Sigmoid colon (tissue), 7 donors: ENCODE measurements around the gene KCNE1. TPM values are rescaled to one million over a fixed set of nuclear protein-coding genes. Genes with fewer than 3 reads are reported as not detected.

Experiments used
- DNase-seq: peaks from one replicate; pipeline ENCODE4 v3.0.0-alpha.2; 2019
- H3K27ac ChIP-seq, 4 donors: fragments of 200-600 bp; sonication (generic); one replicate each; pipeline ENCODE4 v1.5.1; 2016 to 2019; ENCODE audit warnings: mild to moderate bottlenecking in 1 of 4
- H3K27me3 ChIP-seq, 3 donors: fragments of 200-600 bp; sonication (generic); one replicate each; pipeline ENCODE4 v1.5.1; 2019; ENCODE audit warnings: mild to moderate bottlenecking in 1 of 3
- H3K36me3 ChIP-seq, 4 donors: fragments of 200-600 bp; sonication (generic); one replicate each; pipeline ENCODE4 v1.5.1; 2016 to 2019
- H3K4me1 ChIP-seq, 4 donors: fragments of 200-600 bp; sonication (generic); one replicate each; pipeline ENCODE4 v1.5.1; 2017 to 2019
- H3K4me3 ChIP-seq, 4 donors: fragments of 200-600 bp; sonication (generic); one replicate each; pipeline ENCODE4 v1.5.1; 2017 to 2019; ENCODE audit warnings: mild to moderate bottlenecking in 2 of 4, moderate library complexity in 1 of 4
- H3K9me3 ChIP-seq, 4 donors: fragments of 200-600 bp in 3 of 4; sonication (generic) in 3 of 4; one replicate each; pipeline versions ENCODE4 v1.5.1 to v1.6.1; 2013 to 2019
- EP300 ChIP-seq, 4 donors: sonication (generic); formaldehyde crosslinking; IDR thresholded peaks; one replicate each; pipeline ENCODE4 v1.6.1; 2017; ENCODE audit warnings: antibody characterized with exemption in 4 of 4
- POLR2A ChIP-seq, 2 donors: fragments of 450-650 bp; IDR thresholded peaks; one replicate each; pipeline ENCODE4 v1.6.1; 2016; ENCODE audit warnings: antibody characterized with exemption in 2 of 2, mild to moderate bottlenecking in 2 of 2, moderate library complexity in 2 of 2
- POLR2AphosphoS5 ChIP-seq, 4 donors: sonication (generic); formaldehyde crosslinking; IDR thresholded peaks; one replicate each; pipeline ENCODE4 v1.6.1; 2017; ENCODE audit warnings: antibody characterized with exemption in 4 of 4
- WGBS, 2 donors: extraction: QIAGEN DNeasy Blood & Tissue Kit; methylation state at CpG; one replicate each; pipeline ENCODE4 v1.1.7; 2013; 5-methylcytosine and 5-hydroxymethylcytosine counted together
- intact Hi-C: fragments of 100-400 bp; cut with DNase I; formaldehyde crosslinking; loops from one replicate; pipeline ENCODE4 v1.15.1; 2023
- polyA plus RNA-seq, 3 donors: library from polyadenylated mRNA; stranded (reverse); fragments of 200-250 nt; gene quantifications; one replicate each; pipeline ENCODE4 v1.2.3, GENCODE V29; 2013
- total RNA-seq, 4 donors: library from RNA; depleted of rRNA; stranded (reverse); fragments of >200 nt; gene quantifications; one replicate each; pipeline ENCODE4 v1.1.0, GENCODE V29; 2016
- TF ChIP-seq, protein P1 (sequence below), 4 experiments: fragments of 450-650 bp in 3 of 4; fragments of 200-600 bp in 1 of 4; IDR thresholded peaks; one replicate each; pipeline ENCODE4 v1.5.1; 2016 to 2019; ENCODE audit warnings: antibody characterized with exemption in 4 of 4, mild to moderate bottlenecking in 3 of 4, moderate library complexity in 2 of 4
- donor health status: healthy with polysubstance abuse.
- donor health status: Bipolar disorder and iron deficiency.
- donor health status: healthy.

The KCNE1 gene
- total and polyA plus RNA-seq, 7 donors, result 0.60 to 7.2 (median 2.3) TPM; not detected in 1

DNA sequence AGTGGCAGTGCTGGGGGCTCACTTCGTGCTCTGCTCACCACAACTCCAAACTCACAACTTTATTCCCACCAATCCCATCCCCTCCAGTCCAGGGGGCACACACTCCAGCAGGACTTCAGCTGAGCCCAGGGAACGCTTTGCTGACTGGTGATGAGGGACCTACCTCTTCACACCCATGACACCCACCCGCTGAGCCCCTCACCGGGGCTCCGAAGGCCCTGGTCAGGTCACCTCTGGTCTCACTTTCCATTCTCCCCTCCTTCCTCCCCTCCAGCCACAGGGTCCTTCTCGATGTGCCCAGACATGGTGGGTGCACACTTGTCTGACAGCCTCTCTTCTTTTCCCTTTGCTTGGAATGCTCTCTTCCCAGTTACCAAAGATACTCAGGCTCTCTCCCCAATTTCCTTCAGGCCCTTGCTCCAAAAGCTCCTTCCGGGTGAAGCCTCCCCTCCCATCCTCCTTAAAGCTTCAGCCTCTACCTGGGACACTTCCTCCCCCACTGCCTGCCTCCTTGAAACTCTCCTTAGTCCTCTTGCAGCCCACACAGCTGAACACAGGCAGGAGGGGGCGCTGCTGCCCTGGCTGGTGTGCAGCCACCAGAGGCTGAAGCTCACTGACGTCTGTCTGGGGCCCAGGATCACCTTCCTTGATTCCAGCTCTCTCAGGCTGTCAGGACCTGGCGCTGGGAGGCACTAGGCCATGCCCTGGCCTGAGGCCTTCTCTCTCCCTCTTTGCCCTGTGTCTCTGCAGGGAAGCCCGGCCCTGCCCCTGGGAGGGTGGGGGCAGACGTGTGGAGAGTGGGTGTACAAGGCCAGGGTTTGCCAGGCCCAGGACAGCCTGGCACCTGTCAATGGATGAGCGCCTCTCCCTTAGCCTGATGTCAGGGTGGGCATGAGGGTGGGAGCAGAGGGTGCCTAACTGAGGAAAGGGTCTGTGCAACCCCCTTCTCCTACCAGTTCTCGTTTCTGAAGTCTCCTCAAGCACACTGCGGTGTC is 1.6 kb downstream of the KCNE1 start:
- no peaks in the 10 kb centered on the region for H3K27me3 ChIP-seq
- no peaks in the 10 kb centered on the region for H3K9me3 ChIP-seq
- H3K36me3 ChIP-seq, result no peaks in the 10 kb centered on the region
- H3K4me1 ChIP-seq, result no peaks in the 10 kb centered on the region
- peak overlapping the region in 1 of 4 donors; percentile 26 for H3K4me3 ChIP-seq
- H3K27ac ChIP-seq, result peak overlapping the region in 1 of 4 donors; percentile 60
- TF ChIP-seq POLR2AphosphoS5 (IDR thresholded peaks at IDR 0.05) (no peak), POLR2A (IDR thresholded peaks at IDR 0.05) (no peak)
- TF ChIP-seq, protein P1, sequence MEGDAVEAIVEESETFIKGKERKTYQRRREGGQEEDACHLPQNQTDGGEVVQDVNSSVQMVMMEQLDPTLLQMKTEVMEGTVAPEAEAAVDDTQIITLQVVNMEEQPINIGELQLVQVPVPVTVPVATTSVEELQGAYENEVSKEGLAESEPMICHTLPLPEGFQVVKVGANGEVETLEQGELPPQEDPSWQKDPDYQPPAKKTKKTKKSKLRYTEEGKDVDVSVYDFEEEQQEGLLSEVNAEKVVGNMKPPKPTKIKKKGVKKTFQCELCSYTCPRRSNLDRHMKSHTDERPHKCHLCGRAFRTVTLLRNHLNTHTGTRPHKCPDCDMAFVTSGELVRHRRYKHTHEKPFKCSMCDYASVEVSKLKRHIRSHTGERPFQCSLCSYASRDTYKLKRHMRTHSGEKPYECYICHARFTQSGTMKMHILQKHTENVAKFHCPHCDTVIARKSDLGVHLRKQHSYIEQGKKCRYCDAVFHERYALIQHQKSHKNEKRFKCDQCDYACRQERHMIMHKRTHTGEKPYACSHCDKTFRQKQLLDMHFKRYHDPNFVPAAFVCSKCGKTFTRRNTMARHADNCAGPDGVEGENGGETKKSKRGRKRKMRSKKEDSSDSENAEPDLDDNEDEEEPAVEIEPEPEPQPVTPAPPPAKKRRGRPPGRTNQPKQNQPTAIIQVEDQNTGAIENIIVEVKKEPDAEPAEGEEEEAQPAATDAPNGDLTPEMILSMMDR (IDR thresholded peaks at IDR 0.05), result peak in 3 of 4 experiments; percentile 56 to 80 (median 74)
- peak; percentile 82 for DNase-seq
- intact Hi-C loops, result no loop called here
- WGBS, 2 donors, result 62 to 76% methylated on average over 15 of the region's 15 CpGs

DNA sequence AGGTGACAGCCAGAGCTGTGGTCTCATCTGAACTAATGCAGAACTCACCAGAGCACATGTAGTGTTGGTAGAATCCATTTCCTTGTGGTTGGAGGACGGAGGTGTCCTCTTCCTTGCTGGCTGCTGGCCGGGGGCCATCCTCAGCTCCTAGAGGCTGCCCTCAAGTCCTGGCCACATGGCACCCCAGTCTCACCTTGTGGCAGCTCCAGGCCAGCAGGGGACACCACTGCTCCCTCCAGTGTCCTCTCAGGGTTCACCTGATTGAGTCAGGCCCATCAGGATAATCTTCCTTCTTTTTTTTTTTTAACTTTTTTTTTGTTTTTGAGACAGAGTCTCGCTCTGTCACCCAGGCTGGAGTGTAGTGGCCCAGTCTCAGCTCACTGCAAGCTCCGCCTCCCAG is 2.9 kb downstream of the KCNE1 start:
- no peak overlapping the region for H3K27ac ChIP-seq
- no peaks in the 10 kb centered on the region for H3K27me3 ChIP-seq
- no peaks in the 10 kb centered on the region for H3K9me3 ChIP-seq
- no peaks in the 10 kb centered on the region for H3K36me3 ChIP-seq
- DNase-seq, result no peak
- no peaks in the 10 kb centered on the region for H3K4me1 ChIP-seq
- intact Hi-C loops, result no loop called here
- TF ChIP-seq, protein P1 (IDR thresholded peaks at IDR 0.05), result no peak
- TF ChIP-seq POLR2AphosphoS5 (IDR thresholded peaks at IDR 0.05), result no peak
- TF ChIP-seq POLR2A (IDR thresholded peaks at IDR 0.05), result no peak
- no peak for TF ChIP-seq EP300 (IDR thresholded peaks at IDR 0.05)
- 81 to 86% methylated on average over 4 of the region's 4 CpGs for WGBS, 2 donors
- H3K4me3 ChIP-seq, result no peak overlapping the region

DNA sequence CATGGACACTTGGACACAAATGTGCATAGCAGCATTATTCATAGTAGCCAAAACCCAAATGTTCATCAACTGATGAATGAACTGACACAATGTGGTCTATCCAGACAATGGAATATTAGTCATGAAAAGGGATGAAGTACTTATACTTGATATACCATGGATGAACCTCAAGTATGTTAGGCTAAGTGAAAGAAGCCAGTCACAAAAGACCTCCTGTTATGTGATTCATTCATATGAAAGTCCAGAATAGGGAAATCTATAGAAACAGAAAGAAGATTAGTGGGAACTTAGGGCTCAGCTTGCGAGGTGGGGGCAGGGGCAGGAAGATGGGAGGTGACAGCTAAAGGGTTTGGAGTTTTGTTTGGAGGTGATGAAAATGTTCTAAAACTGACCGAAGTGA is 7.4 kb downstream of the KCNE1 start:
- Histone ChIP-seq H3K4me3 (no peak overlapping the region), H3K27me3 (no peaks in the 10 kb centered on the region), H3K36me3 (no peaks in the 10 kb centered on the region), H3K9me3 (no peaks in the 10 kb centered on the region), H3K4me1 (no peaks in the 10 kb centered on the region), H3K27ac (no peak overlapping the region)
- WGBS, 2 donors, result 86 to 88% methylated on average over 2 of the region's 2 CpGs
- no peak for DNase-seq
- intact Hi-C loops, result no loop called here
- TF ChIP-seq EP300 (IDR thresholded peaks at IDR 0.05), result no peak

DNA sequence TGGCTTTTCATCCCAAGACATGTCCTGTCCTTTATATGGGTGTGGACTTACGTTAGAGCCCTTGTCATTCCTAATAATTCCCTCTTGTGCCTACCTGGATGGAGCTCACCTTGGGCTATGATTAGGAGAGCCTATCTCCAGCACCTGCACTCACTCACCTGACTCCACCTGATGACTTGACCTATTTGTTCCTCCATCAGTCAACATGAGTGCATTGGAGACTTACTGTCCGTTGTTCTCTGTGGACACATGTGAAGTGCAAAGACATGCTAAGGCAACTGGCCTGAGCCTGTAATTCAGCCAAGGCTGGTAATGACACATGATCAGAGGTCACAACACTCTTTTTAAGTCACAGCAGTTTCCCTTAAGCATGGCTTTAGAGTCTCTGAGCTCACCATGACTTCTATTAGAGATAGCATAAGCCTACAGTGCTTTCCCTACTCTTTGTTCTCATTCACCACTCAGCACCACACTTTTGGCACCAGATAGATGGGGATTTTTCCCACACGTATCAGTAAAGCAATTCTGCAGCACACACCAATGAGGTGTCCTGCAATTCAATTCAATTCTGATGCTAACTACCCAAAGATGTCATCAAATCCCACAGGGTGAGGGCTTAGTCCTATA is 9.4 kb downstream of the KCNE1 start:
- H3K4me3 ChIP-seq, result no peak overlapping the region
- WGBS, 2 donors, result 86 to 88% methylated on average over 3 of the region's 3 CpGs
- no peak for DNase-seq

DNA sequence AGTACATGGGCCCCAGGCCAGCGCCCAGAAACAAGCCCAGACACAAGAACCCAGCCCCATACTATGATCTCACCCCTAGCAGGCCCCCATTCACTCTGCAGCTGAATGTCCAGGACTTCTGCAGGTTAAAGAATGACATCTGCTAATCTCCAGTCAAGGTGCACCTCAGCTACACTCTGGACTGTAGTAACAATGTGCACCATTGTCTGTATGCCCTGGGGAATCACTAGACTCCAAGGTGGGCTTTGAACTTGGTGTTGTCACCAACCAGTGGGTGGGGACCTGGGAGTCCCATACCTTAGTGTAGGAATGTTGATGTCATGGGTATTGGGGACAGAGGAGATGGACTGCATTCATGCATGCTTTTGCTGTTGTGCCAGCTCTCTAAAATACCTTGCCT is 10.3 kb downstream of the KCNE1 start:
- DNase-seq, result no peak
- intact Hi-C loops, result no loop called here
- Histone ChIP-seq H3K4me3 (no peak overlapping the region), H3K9me3 (no peaks in the 10 kb centered on the region), H3K27me3 (no peaks in the 10 kb centered on the region), H3K36me3 (no peaks in the 10 kb centered on the region), H3K4me1 (no peaks in the 10 kb centered on the region), H3K27ac (no peak overlapping the region)
- TF ChIP-seq EP300 (IDR thresholded peaks at IDR 0.05), result no peak
- TF ChIP-seq POLR2A (IDR thresholded peaks at IDR 0.05), result no peak
- TF ChIP-seq POLR2AphosphoS5 (IDR thresholded peaks at IDR 0.05), result no peak
- TF ChIP-seq, protein P1 (IDR thresholded peaks at IDR 0.05), result no peak
- 67 to 79% methylated on average over 1 of the region's 1 CpG for WGBS, 2 donors

More for the DNA sequence above, 9.4 kb downstream of the KCNE1 start:
- intact Hi-C loops, result no loop called here
- Histone ChIP-seq H3K27me3 (no peaks in the 10 kb centered on the region), H3K27ac (no peak overlapping the region), H3K36me3 (no peaks in the 10 kb centered on the region), H3K4me1 (no peaks in the 10 kb centered on the region), H3K9me3 (no peaks in the 10 kb centered on the region)
- no peak for TF ChIP-seq POLR2AphosphoS5 (IDR thresholded peaks at IDR 0.05)
- TF ChIP-seq, protein P1 (IDR thresholded peaks at IDR 0.05), result no peak
